GM03348 (cell line): Measurements from ENCODE around the gene DYNC2H1.
"Not testable (repeated sequence)": the region's sequence is repeated elsewhere in the genome, so short reads cannot be mapped to it uniquely, and the experiment has no call there.

ENCODE experiments used
- DNase-seq: peaks from one replicate; pipeline ENCODE4 v3.0.0; 2012; ENCODE audit warnings: low spot score

The DYNC2H1 gene

GRCh38 chr11:103114836-103115235 is 5.6 kb downstream of the DYNC2H1 start:
- no peak for DNase-seq

GRCh38 chr11:103125462-103125861 is 16.2 kb downstream of the DYNC2H1 start:
- no peak for DNase-seq

GRCh38 chr11:103141986-103142385 is 32.8 kb downstream of the DYNC2H1 start:
- not testable (repeated sequence) for DNase-seq

- no peak for DNase-seq
Observed at GRCh38 chr11:103147627-103148026, 38.4 kb downstream of the DYNC2H1 start.

GRCh38 chr11:103157542-103157941 is 48.3 kb downstream of the DYNC2H1 start:
- DNase-seq = no peak

- DNase-seq = no peak
Observed at GRCh38 chr11:103164093-103164796, 55.0 kb downstream of the DYNC2H1 start.

- no peak for DNase-seq
Observed at GRCh38 chr11:103167166-103167565, 57.9 kb downstream of the DYNC2H1 start.

- DNase-seq = peak; percentile 21
Observed at GRCh38 chr11:103170865-103171264, 61.6 kb downstream of the DYNC2H1 start.

GRCh38 chr11:103175461-103176129 is 66.4 kb downstream of the DYNC2H1 start:
- DNase-seq = no peak

- DNase-seq = no peak
Observed at GRCh38 chr11:103183981-103184611, 74.9 kb downstream of the DYNC2H1 start.

GRCh38 chr11:103202048-103202651 is 92.9 kb downstream of the DYNC2H1 start:
- peak; percentile 58 for DNase-seq

GRCh38 chr11:103210543-103210942 is 101.3 kb downstream of the DYNC2H1 start:
- no peak for DNase-seq

GRCh38 chr11:103215812-103216211 is 106.6 kb downstream of the DYNC2H1 start:
- DNase-seq = no peak

- no peak for DNase-seq
Observed at GRCh38 chr11:103220133-103220532, 110.9 kb downstream of the DYNC2H1 start.

- DNase-seq = no peak
Observed at GRCh38 chr11:103222806-103223205, 113.6 kb downstream of the DYNC2H1 start.

- no peak for DNase-seq
Observed at GRCh38 chr11:103228807-103229206, 119.6 kb downstream of the DYNC2H1 start.

- DNase-seq = peak; percentile 14
Observed at GRCh38 chr11:103234974-103235373, 125.7 kb downstream of the DYNC2H1 start.

- no peak for DNase-seq
Observed at GRCh38 chr11:103241574-103241973, 132.3 kb downstream of the DYNC2H1 start.

- DNase-seq = no peak
Observed at GRCh38 chr11:103254123-103254522, 144.9 kb downstream of the DYNC2H1 start.

- peak; percentile 17 for DNase-seq
Observed at GRCh38 chr11:103257360-103257759, 148.1 kb downstream of the DYNC2H1 start.

- no peak for DNase-seq
Observed at GRCh38 chr11:103266167-103266831, 157.1 kb downstream of the DYNC2H1 start.

GRCh38 chr11:103272876-103273275 is 163.7 kb downstream of the DYNC2H1 start:
- DNase-seq = no peak
